ENCODE data around the gene SCYL2. TPM values are rescaled to one million over a fixed set of nuclear protein-coding genes. Genes with fewer than 3 reads are reported as not detected.

Gene SCYL2, protein sequence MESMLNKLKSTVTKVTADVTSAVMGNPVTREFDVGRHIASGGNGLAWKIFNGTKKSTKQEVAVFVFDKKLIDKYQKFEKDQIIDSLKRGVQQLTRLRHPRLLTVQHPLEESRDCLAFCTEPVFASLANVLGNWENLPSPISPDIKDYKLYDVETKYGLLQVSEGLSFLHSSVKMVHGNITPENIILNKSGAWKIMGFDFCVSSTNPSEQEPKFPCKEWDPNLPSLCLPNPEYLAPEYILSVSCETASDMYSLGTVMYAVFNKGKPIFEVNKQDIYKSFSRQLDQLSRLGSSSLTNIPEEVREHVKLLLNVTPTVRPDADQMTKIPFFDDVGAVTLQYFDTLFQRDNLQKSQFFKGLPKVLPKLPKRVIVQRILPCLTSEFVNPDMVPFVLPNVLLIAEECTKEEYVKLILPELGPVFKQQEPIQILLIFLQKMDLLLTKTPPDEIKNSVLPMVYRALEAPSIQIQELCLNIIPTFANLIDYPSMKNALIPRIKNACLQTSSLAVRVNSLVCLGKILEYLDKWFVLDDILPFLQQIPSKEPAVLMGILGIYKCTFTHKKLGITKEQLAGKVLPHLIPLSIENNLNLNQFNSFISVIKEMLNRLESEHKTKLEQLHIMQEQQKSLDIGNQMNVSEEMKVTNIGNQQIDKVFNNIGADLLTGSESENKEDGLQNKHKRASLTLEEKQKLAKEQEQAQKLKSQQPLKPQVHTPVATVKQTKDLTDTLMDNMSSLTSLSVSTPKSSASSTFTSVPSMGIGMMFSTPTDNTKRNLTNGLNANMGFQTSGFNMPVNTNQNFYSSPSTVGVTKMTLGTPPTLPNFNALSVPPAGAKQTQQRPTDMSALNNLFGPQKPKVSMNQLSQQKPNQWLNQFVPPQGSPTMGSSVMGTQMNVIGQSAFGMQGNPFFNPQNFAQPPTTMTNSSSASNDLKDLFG
- 54.7 and 61.2 TPM in 2 replicates for total RNA-seq

DNA sequence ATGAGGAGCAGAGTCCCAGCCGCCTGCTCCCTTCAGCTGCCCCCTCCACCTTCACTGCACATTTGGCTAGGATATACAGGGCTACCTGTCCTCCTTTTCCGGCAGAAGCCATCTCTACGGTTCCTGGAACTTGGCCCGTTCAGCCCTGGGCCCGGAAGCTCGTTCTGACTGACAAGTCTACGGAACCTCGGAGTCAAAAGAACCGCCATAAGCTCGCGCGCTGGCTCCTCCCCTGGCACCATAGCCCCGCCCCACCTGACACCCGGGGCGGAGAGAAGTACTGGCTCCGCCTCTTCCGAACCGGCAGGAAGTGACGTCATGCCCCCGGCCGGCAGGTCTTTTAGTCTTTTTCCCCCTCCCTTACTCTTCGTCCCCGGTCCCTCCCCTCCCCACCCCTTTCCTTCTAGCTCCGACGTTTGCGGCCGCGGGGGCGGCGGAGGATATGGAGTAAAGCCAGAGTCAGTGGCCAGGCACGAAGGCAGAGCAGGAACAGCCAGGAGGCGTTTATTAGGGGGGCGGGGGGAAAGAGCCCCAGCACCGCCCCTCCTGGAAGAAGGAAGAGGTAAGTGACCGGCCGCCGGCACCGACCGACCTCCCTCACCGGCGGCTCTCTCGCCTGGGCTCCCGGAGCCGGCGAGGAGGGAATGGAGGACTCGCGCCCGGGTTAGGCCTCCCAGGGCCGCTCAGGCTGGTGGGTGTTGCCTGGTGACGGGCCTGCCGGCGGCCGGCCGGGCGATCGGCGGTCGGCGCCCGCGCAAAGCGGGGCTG, at the start of gene SCYL2, which contains the start of gene DEPDC4:
Gene SCYL2, plus strand, starts transcription at position 343 of the 768 bp plus-strand sequence. CDS start 15,794 bp downstream, outside the sequence.
Gene DEPDC4, minus strand, starts transcription at position 245 of the 768 bp plus-strand sequence. Its CDS starts 3 bp downstream, at position 242.

DNA sequence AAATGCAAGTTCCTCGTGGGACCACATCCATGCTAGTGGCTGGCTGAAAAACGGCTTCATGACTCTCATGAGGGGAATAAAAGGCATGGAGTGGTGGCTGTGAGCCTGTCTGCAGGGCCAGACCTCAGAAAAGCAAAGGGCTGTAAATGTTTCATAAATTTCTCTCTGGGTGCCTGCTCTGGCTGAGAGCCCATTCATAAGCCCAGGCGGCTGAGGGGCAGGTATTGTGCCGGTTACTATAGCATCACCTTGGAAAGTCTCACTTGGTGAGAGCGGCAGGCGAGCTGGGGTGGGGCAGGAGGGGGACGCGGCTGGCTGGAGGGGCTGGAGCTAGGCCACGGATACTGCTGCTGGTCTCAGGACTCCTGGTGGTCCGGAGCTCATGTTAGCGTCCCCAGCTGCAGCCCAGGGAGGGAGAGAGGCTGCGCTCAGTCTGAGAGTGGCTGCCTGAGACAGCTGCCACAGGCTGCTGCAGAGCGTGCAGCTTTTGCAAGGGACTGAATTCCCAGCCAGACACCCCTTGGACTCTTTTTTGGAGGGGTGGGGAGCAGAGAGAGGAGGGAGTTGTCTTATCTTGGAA, 89.8 kb downstream of the SCYL2 start, which contains the start of gene SLC17A8:
Gene SLC17A8, plus strand, starts transcription at position 431 of the 580 bp plus-strand sequence. CDS start 318 bp downstream, outside the sequence.

Small RNA genes lying within 50 kb of the gene (small RNA-seq; reads per million reads assigned to genes)
- gene RF00019, result not detected

Other genes starting within 250 kb of the SCYL2 start
- 44.2 and 52.9 TPM in 2 replicates for gene BLTP3B, start 124.3 kb upstream of the SCYL2 start, total RNA-seq
- 14.3 and 15.8 TPM in 2 replicates for gene ACTR6, start 66.4 kb upstream of the SCYL2 start, total RNA-seq
- gene DEPDC4, start 98 bp upstream of the SCYL2 start, total RNA-seq, result 0.49 TPM in 2 replicates
- not detected in 2 replicates for gene SLC17A8, start 89.9 kb downstream of the SCYL2 start, total RNA-seq
- not detected in 2 replicates for gene NR1H4, start 206.7 kb downstream of the SCYL2 start, total RNA-seq